Embryonic facial prominence (tissue), 1 donor: ENCODE data around the gene PCK2.

Source experiments
- DNase-seq: peaks from one replicate; pipeline ENCODE4 v3.0.0-alpha.2; 2016; ENCODE audit errors: extremely low spot score

The PCK2 gene

GRCh38 chr14:24060984-24061913 lies 32.9 kb upstream of the PCK2 start:
- no peak for DNase-seq

DNA sequence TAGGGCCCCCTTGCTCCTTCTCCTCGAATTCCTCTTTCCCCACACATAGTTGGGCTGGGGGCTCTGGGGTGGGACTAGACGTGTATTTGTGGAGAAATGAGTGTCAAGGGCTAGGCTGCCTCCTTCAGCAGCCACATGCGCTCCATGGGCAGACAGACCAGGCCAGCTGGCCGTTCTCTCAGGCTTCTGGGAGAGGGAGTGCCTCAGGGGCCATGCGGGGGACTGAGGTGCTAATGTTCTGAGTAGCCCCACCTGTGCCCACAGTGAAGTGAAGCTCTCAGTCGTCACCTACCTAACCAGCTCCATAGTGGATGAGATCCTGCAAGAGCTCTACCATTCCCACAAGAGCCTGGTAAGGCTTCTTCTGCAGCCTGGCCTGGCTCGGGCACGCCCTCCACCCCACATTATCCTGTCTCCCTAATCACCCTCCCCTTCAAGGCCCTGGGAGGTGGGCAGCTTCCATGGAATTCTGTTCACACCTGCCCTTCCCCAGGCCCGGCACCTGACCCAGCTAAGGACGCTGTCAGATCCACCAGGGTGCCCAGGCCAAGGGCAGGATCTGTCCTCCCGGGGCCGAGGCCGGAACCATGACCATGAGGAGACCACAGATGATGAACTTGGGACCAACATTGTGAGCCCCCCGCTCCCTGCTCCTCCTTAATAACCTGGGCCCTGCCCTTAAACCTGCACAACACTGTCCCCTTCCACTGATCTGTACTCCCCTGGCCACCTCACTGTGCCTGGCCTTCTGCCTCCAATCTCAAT lies 31.7 kb upstream of the PCK2 start:
- DNase-seq: no peak

GRCh38 chr14:24063263-24063836 lies 30.8 kb upstream of the PCK2 start:
- no peak for DNase-seq

DNA sequence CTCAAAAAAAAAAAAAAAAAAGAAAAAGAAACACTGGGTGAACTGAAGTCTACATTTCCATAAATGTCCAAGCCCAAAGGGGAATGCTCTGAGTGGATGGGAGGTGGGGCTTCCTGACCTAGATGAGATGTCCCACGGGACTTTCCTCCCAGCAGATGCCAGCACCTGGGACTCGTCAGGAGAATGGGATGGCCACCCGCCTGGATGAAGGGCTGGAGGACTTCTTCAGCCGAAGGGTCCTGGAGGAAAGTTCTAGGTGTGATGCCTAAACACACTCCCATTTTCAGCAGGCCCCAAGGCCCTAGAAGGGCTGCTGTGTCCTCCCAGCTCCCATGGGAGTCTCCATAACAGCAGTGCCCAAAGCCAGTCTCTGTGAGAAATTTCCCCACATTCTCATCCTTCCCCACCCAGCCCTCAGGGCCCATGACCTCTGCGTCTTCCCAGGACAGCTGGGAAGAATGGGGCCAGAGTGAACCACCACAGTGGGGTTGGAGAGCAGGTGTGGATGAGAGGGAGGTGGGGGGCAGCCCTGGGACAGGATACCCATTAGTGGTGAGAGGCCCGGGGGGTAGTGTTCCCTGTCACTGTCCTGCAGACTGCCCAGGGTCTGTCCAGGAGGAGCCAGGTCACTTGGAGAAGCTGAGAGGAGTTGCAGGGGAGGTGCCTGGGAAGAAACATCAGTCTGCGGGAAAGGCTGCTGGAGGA lies 29.9 kb upstream of the PCK2 start:
- DNase-seq: no peak

DNA sequence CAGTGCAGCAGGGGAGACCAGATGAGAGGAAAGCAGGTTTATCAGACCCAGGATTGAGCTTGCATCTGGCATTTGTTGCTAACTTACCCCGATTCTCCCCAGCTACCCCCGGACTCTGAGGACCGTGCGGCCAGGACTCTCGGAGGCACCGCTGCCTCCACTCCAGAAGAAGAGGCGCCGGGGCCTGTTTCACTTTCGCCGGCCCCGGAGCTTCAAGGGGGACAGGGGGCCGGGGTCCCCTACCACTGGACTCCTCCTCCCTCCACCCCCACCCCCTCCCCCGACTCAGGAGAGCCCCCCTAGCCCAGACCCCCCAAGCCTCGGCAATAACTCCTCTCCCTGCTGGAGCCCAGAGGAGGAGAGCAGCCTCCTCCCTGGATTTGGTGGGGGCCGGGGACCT lies 29.3 kb upstream of the PCK2 start:
- no peak for DNase-seq

GRCh38 chr14:24065408-24065807 lies 28.7 kb upstream of the PCK2 start:
- DNase-seq: no peak

DNA sequence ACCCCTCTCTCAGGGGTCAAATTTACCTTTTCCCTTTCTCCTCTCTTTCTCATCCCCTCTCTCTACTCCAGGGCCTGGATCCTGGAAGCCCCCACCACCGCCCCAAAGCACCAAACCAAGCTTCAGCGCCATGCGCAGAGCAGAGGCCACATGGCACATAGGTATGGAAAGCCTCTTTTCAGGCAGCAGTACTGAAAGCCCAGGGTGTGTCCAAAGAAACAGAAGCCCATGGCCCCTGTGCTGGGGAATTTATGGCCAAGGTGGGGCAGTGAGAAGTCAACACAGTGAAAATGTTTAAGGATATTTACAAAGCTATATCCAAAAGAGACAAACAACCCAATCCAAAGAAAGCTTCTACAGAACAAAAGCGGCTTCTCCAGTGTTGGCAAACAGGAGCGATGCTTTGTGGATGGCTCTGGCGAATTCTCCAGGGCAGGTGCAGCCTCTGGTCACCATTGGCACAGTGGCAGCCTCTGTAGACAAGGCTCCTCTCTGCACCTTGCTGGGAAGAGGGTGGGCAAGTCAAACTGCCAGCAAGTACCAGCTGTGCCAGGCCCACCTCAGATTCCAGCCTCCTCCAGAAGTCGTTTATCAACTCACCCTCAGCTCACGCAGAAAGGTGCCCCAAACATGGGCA lies 27.5 kb upstream of the PCK2 start:
- no peak for DNase-seq

- DNase-seq: no peak
Observed at GRCh38 chr14:24067133-24068082, 26.7 kb upstream of the PCK2 start.

DNA sequence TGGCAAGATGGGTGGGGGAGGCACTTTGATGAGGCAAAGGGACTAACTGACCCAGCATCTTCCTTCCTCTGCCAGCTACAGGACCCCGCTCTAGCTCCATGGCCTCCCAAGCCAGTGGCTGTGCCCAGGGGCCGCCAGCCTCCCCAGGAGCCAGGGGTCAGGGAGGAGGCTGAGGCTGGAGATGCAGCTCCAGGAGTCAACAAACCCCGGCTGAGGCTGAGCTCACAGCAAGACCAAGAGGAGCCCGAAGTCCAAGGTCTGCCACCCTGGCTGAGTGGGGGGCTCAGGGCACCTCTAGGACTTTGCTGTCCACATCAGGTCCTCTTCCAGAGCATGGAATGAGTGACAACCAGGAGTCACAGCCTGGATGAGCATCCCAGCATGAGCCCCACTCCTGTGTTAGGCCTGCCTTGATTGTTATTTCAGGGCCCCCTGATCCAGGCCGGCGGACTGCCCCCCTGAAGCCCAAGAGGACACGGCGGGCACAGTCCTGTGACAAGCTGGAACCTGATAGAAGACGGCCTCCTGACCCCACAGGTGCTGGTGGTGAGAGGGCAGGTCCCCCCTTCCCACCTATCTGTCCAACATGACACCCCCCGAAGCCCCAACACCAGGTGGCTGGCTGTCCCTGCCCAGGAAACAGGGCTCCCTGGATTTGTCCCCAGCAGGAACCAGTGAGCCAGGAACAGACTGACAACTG lies 25.2 kb upstream of the PCK2 start:
- no peak for DNase-seq

DNA sequence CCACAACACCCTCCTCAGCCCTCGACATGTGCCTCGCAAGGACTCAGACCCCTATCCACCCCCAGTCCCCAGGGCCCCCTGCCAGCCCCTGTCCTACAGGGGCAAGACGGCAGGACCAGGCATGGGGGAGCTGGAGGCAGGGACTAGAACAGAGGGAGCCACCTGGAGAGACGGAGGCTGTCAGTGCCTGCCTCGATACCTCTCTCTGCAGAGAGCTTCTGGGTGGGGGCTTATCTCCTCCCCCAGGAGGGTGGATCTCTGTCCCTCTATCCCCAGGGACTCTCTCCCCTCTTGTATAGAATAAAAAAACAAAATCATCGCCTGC lies 24.7 kb upstream of the PCK2 start:
- DNase-seq: no peak

- DNase-seq: no peak
Observed at GRCh38 chr14:24070285-24071143, 23.6 kb upstream of the PCK2 start.

- no peak for DNase-seq
Observed at GRCh38 chr14:24071144-24071697, 22.9 kb upstream of the PCK2 start, which contains the start of gene CPNE6. TSS of gene CPNE6 (plus strand) at chr14:24071562. CDS start at chr14:24072937, 1,375 bp downstream.

GRCh38 chr14:24071836-24072430 lies 22.2 kb upstream of the PCK2 start:
- no peak for DNase-seq

- no peak for DNase-seq
Observed at GRCh38 chr14:24072436-24072835, 21.7 kb upstream of the PCK2 start.

GRCh38 chr14:24072881-24073877 lies 20.9 kb upstream of the PCK2 start:
- DNase-seq: no peak

- no peak for DNase-seq
Observed at GRCh38 chr14:24074625-24075484, 19.3 kb upstream of the PCK2 start.
